Liver (tissue), 9 donors: ENCODE measurements around the gene NDUFV2. TPM values are rescaled to one million over a fixed set of nuclear protein-coding genes. Genes with fewer than 3 reads are reported as not detected.
"Not testable (repeated sequence)": the region's sequence is repeated elsewhere in the genome, so short reads cannot be mapped to it uniquely, and the experiment has no call there.

Experiments used
- DNase-seq: peaks from one replicate; pipeline ENCODE4 v3.0.0-alpha.2; 2017; ENCODE audit warnings: low spot score
- H3K27ac ChIP-seq, 2 donors: one replicate each; pipeline ENCODE4 v1.7.0; 2013; ENCODE audit warnings: inconsistent platforms in 2 of 2, low read length in 2 of 2, control low read depth in 1 of 2, low read depth in 1 of 2, mild to moderate bottlenecking in 1 of 2
- H3K27me3 ChIP-seq, 4 donors: one replicate each; pipeline versions ENCODE4 v1.6.1 to v1.7.0; 2013; ENCODE audit warnings: low read length in 3 of 4, inconsistent platforms in 1 of 4, mild to moderate bottlenecking in 1 of 4, moderate library complexity in 1 of 4; ENCODE audit not compliant: control insufficient read depth in 4 of 4, insufficient read depth in 4 of 4
- H3K36me3 ChIP-seq, 4 donors: one replicate each; pipeline versions ENCODE4 v1.6.1 to v1.7.0; 2013; ENCODE audit warnings: low read length in 3 of 4, mild to moderate bottlenecking in 3 of 4, low read depth in 1 of 4, moderate library complexity in 1 of 4; ENCODE audit not compliant: control insufficient read depth in 4 of 4, insufficient read depth in 3 of 4
- H3K4me1 ChIP-seq, 4 donors: one replicate each; pipeline versions ENCODE4 v1.6.1 to v1.7.0; 2013; ENCODE audit warnings: low read length in 3 of 4, mild to moderate bottlenecking in 3 of 4, moderate library complexity in 1 of 4; ENCODE audit not compliant: control insufficient read depth in 4 of 4, insufficient read depth in 4 of 4
- H3K4me3 ChIP-seq, 3 donors: one replicate each; pipeline versions ENCODE4 v1.6.1 to v1.7.0; 2013; ENCODE audit warnings: low read length in 3 of 3, control low read depth in 1 of 3, low read depth in 1 of 3, mild to moderate bottlenecking in 1 of 3
- H3K9ac ChIP-seq, 2 donors: one replicate each; pipeline ENCODE4 v1.7.0; 2013; ENCODE audit warnings: low read length in 2 of 2, mild to moderate bottlenecking in 2 of 2, moderate library complexity in 2 of 2, control low read depth in 1 of 2, low read depth in 1 of 2
- H3K9me3 ChIP-seq, 4 donors: one replicate each; pipeline versions ENCODE4 v1.6.1 to v1.7.0; 2013; ENCODE audit warnings: low read length in 3 of 4; ENCODE audit not compliant: control insufficient read depth in 4 of 4
- ATF3 ChIP-seq: IDR thresholded peaks from 2 replicates; pipeline ENCODE4 v1.6.1; 2016; ENCODE audit warnings: antibody characterized with exemption
- CTCF ChIP-seq: fragments of 150-350 bp; IDR thresholded peaks from 2 replicates; pipeline ENCODE4 v1.5.1; 2017; ENCODE audit warnings: improper control_type of control experiment, low read depth, low read length; ENCODE audit not compliant: missing input control
- EGR1 ChIP-seq, 2 donors: IDR thresholded peaks; 2 replicates each; pipeline ENCODE4 v1.6.1; 2016 to 2018; ENCODE audit warnings: antibody characterized with exemption in 2 of 2, low read depth in 2 of 2
- FOXA1 ChIP-seq: IDR thresholded peaks from 2 replicates; pipeline ENCODE4 v1.6.1; 2016; ENCODE audit warnings: antibody characterized with exemption
- FOXA2 ChIP-seq: IDR thresholded peaks from 2 replicates; pipeline ENCODE4 v1.6.1; 2016; ENCODE audit warnings: antibody characterized with exemption
- GABPA ChIP-seq, 2 donors: IDR thresholded peaks in 1 of 2; conservative IDR thresholded peaks in 1 of 2; 2 replicates each; pipeline ENCODE4 v1.6.1; 2016; ENCODE audit warnings: antibody characterized with exemption in 2 of 2, mild to moderate bottlenecking in 1 of 2, moderate library complexity in 1 of 2
- HNF4A ChIP-seq, 2 donors: conservative IDR thresholded peaks; 2 replicates each; pipeline ENCODE4 v1.6.1; 2016; ENCODE audit warnings: antibody characterized with exemption in 2 of 2, mild to moderate bottlenecking in 2 of 2
- HNF4G ChIP-seq: IDR thresholded peaks from 2 replicates; pipeline ENCODE4 v1.6.1; 2016; ENCODE audit warnings: antibody characterized with exemption
- JUND ChIP-seq, 2 donors: IDR thresholded peaks; 2 replicates each; pipeline ENCODE4 v1.6.1; 2016; ENCODE audit warnings: antibody characterized with exemption in 2 of 2
- MAX ChIP-seq: IDR thresholded peaks from 2 replicates; pipeline ENCODE4 v1.6.1; 2016; ENCODE audit warnings: antibody characterized with exemption
- NR2F2 ChIP-seq: IDR thresholded peaks from 2 replicates; pipeline ENCODE4 v1.6.1; 2016; ENCODE audit warnings: antibody characterized with exemption
- RAD21 ChIP-seq, 2 donors: IDR thresholded peaks; 2 replicates each; pipeline ENCODE4 v1.6.1; 2016; ENCODE audit warnings: antibody characterized with exemption in 2 of 2, mild to moderate bottlenecking in 2 of 2
- REST ChIP-seq: IDR thresholded peaks from 2 replicates; pipeline ENCODE4 v1.6.1; 2016; ENCODE audit warnings: antibody characterized with exemption, mild to moderate bottlenecking
- RXRA ChIP-seq, 2 donors: IDR thresholded peaks; 2 replicates each; pipeline ENCODE4 v1.6.1; 2017 to 2018; ENCODE audit warnings: antibody characterized with exemption in 2 of 2, mild to moderate bottlenecking in 1 of 2
- SP1 ChIP-seq: IDR thresholded peaks from 2 replicates; pipeline ENCODE4 v1.6.1; 2018; ENCODE audit warnings: antibody characterized with exemption, mild to moderate bottlenecking
- TAF1 ChIP-seq: conservative IDR thresholded peaks from 2 replicates; pipeline ENCODE4 v1.6.1; 2016; ENCODE audit warnings: antibody characterized with exemption, mild to moderate bottlenecking
- YY1 ChIP-seq: IDR thresholded peaks from 2 replicates; pipeline ENCODE4 v1.6.1; 2016; ENCODE audit warnings: antibody characterized with exemption, mild to moderate bottlenecking
- ZBTB33 ChIP-seq: IDR thresholded peaks from 2 replicates; pipeline ENCODE4 v1.6.1; 2016; ENCODE audit warnings: antibody characterized with exemption
- WGBS: extraction: QIAGEN DNeasy Blood & Tissue Kit; methylation state at CpG from one replicate; pipeline ENCODE4 v1.1.7; 2013; 5-methylcytosine and 5-hydroxymethylcytosine counted together
- polyA plus RNA-seq, 2 donors: library from polyadenylated mRNA; stranded (reverse) in 1 of 2; unstranded in 1 of 2; fragments of 200-250 nt in 1 of 2; fragments of >200 nt in 1 of 2; fragmentation: Nextera tagmentation in 1 of 2; extraction: Ambion mirVana in 1 of 2; gene quantifications; one replicate each; pipeline versions ENCODE4 v1.2.1 to v1.2.3, GENCODE V29; 2013 to 2015
- total RNA-seq, 2 donors: library from RNA; depleted of rRNA; stranded (reverse); fragments of >200 nt; gene quantifications; one replicate each; pipeline ENCODE4 v1.2.3, GENCODE V29; 2014
- donor health status: healthy.
- donor health status: healthy.
- donor health status: healthy.
- donor health status: healthy.
- donor health status: healthy.

Gene NDUFV2
- total and polyA plus RNA-seq, 4 donors: 74.5 to 415 (median 185) TPM

GRCh38 chr18:9087144-9087543 lies 15.4 kb upstream of the NDUFV2 start:
- H3K27ac ChIP-seq: no peak overlapping the region
- H3K36me3 ChIP-seq: no peaks in the 10 kb centered on the region
- H3K27me3 ChIP-seq: no peaks in the 10 kb centered on the region
- peaks cover 0 to 2% (median under 1%) of the 10 kb centered on the region in 4 donors for H3K4me1 ChIP-seq
- no peak for DNase-seq
- no peak overlapping the region for H3K9ac ChIP-seq
- TF ChIP-seq RAD21 (IDR thresholded peaks at IDR 0.05) (no peak), NR2F2 (no peak), TAF1 (no peak), REST (no peak), ZBTB33 (no peak), HNF4A (conservative IDR thresholded peaks at IDR 0.05) (no peak), EGR1 (IDR thresholded peaks at IDR 0.05; ENCODE audit: low read depth in 2 of 2) (no peak), RXRA (IDR thresholded peaks at IDR 0.05) (no peak), FOXA2 (no peak), ATF3 (no peak), YY1 (no peak), GABPA (IDR thresholded peaks at IDR 0.05 in 1 of 2, conservative IDR thresholded peaks at IDR 0.05 in 1 of 2) (no peak), MAX (no peak), FOXA1 (no peak), CTCF (no peak), SP1 (no peak), HNF4G (no peak), JUND (IDR thresholded peaks at IDR 0.05) (no peak)
- H3K4me3 ChIP-seq: no peak overlapping the region
- WGBS: 97% methylated on average over 2 of the region's 2 CpGs
- H3K9me3 ChIP-seq: no peaks in the 10 kb centered on the region

- H3K4me3 ChIP-seq: no peak overlapping the region
- no peaks in the 10 kb centered on the region for H3K9me3 ChIP-seq
- TF ChIP-seq SP1 (no peak), MAX (no peak)
- H3K4me1 ChIP-seq: peaks cover 0 to 6% (median 3%) of the 10 kb centered on the region in 4 donors
- no peak for DNase-seq
- H3K36me3 ChIP-seq: no peaks in the 10 kb centered on the region
- H3K9ac ChIP-seq: no peak overlapping the region
- WGBS: 97% methylated on average over 5 of the region's 5 CpGs
- H3K27ac ChIP-seq: no peak overlapping the region
- H3K27me3 ChIP-seq: no peaks in the 10 kb centered on the region
Observed at GRCh38 chr18:9088252-9088651, 14.2 kb upstream of the NDUFV2 start.

GRCh38 chr18:9088727-9089126 lies 13.8 kb upstream of the NDUFV2 start:
- DNase-seq, H3K9me3 ChIP-seq, H3K4me3 ChIP-seq, H3K9ac ChIP-seq, H3K36me3 ChIP-seq, H3K27ac ChIP-seq, H3K27me3 ChIP-seq, H3K4me1 ChIP-seq: not testable (repeated sequence)
- WGBS: 97% methylated on average over 2 of the region's 2 CpGs
